OCI-LY7 (cell line): ENCODE measurements around the gene PMS2.

ENCODE experiments used
- CTCF ChIP-seq: fragments of 200-600 bp; sonication (generic); conservative IDR thresholded peaks from 2 replicates; pipeline ENCODE4 v1.5.1; 2014; ENCODE audit warnings: mild to moderate bottlenecking, antibody characterized with exemption, low read length, moderate library complexity, mixed read lengths
- EZH2phosphoT487 ChIP-seq: fragments of 200-600 bp; sonication (generic); IDR thresholded peaks from 2 replicates; pipeline ENCODE4 v1.6.1; 2018; ENCODE audit warnings: low read depth, borderline replicate concordance, mild to moderate bottlenecking, mixed run types, antibody characterized with exemption, low read length, moderate library complexity, mixed read lengths

- TF ChIP-seq CTCF (no peak), EZH2phosphoT487 (no peak)
Observed at GRCh38 chr7:6015917-6016652, 7.2 kb upstream of the PMS2 start.
